Gastroesophageal sphincter (tissue), 4 donors: Measurements from ENCODE around the gene SRSF5. TPM values are rescaled to one million over a fixed set of nuclear protein-coding genes. Genes with fewer than 3 reads are reported as not detected.
"Not testable (repeated sequence)": the region's sequence is repeated elsewhere in the genome, so short reads cannot be mapped to it uniquely, and the experiment has no call there.

Source experiments
- ATAC-seq: fragments of 150-250 bp; one replicate; pipeline ENCODE4 v1.9.1; 2016; ENCODE audit warnings: mild to moderate bottlenecking, moderate library complexity
- H3K27ac ChIP-seq, 4 donors: fragments of 200-600 bp; sonication (generic) in 3 of 4; 1 replicate in 3 of 4; 2 replicates in 1 of 4; pipeline ENCODE4 v1.5.1; 2016 to 2019
- H3K27me3 ChIP-seq: fragments of 200-600 bp; sonication (generic); one replicate; pipeline ENCODE4 v1.5.1; 2019
- H3K36me3 ChIP-seq, 2 donors: fragments of 200-600 bp; sonication (generic); one replicate each; pipeline ENCODE4 v1.5.1; 2019; ENCODE audit warnings: control low read depth in 1 of 2
- H3K4me1 ChIP-seq, 3 donors: fragments of 200-600 bp; sonication (generic); 1 replicate in 2 of 3; 2 replicates in 1 of 3; pipeline ENCODE4 v1.5.1; 2016 to 2019; ENCODE audit warnings: control low read depth in 2 of 3
- H3K4me3 ChIP-seq, 2 donors: fragments of 200-600 bp; sonication (generic); one replicate each; pipeline ENCODE4 v1.5.1; 2019; ENCODE audit warnings: mild to moderate bottlenecking in 1 of 2, moderate library complexity in 1 of 2
- H3K9me3 ChIP-seq, 3 donors: fragments of 200-600 bp; sonication (generic); one replicate each; pipeline ENCODE4 v1.5.1; 2017 to 2019; ENCODE audit warnings: control low read depth in 2 of 3
- EP300 ChIP-seq: sonication (generic); formaldehyde crosslinking; IDR thresholded peaks from one replicate; pipeline ENCODE4 v1.6.1; 2017; ENCODE audit warnings: antibody characterized with exemption, mild to moderate bottlenecking
- POLR2A ChIP-seq, 2 donors: fragments of 450-650 bp; IDR thresholded peaks; one replicate each; pipeline ENCODE4 v1.6.1; 2017; ENCODE audit warnings: antibody characterized with exemption in 2 of 2, mild to moderate bottlenecking in 2 of 2, moderate library complexity in 1 of 2
- POLR2AphosphoS5 ChIP-seq: sonication (generic); formaldehyde crosslinking; IDR thresholded peaks from one replicate; pipeline ENCODE4 v1.6.1; 2017; ENCODE audit warnings: antibody characterized with exemption
- WGBS, 2 donors: methylation state at CpG; one replicate each; pipeline ENCODE4 v1.1.5; 2018; ENCODE audit warnings: low coverage in 1 of 2; 5-methylcytosine and 5-hydroxymethylcytosine counted together
- total RNA-seq, 4 donors: library from RNA; depleted of rRNA; stranded (reverse); fragments of >200 nt; gene quantifications; one replicate each; pipeline ENCODE4 v1.1.0, GENCODE V29; 2016
- TF ChIP-seq, protein P1 (sequence below), 4 experiments: fragments of 200-600 bp in 2 of 4; fragments of 450-650 bp in 2 of 4; sonication (generic) in 1 of 4; IDR thresholded peaks; one replicate each; pipeline ENCODE4 v1.5.1; 2017 to 2019; ENCODE audit warnings: antibody characterized with exemption in 4 of 4, mild to moderate bottlenecking in 2 of 4, moderate library complexity in 2 of 4

The SRSF5 gene
- total RNA-seq, result 100 to 1,000 TPM; 191 to 569 (median 275) TPM

DNA sequence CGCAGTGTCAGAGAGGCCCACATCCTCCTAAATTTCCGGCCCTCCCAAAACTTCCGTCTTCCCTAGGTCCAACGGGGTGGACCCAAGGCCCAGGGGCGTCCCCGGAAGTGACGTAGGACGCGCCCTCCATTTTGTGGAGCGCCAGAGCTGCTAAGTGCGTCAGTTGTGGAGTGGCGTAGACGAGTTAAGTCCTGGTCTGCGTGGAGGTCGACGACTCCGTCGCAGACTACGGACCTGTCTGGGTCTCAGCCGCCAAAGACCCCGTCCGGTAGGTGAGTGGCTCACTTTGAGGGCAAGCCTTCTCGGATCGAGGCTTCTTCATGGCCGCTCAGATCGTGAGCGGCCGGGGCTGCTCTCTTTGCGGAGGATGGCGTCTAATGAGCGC lies at the start of gene SRSF5:
Gene SRSF5, plus strand, starts transcription at position 159 of the 385 bp plus-strand sequence. CDS start 1,015 bp downstream, outside the sequence.
- WGBS, 2 donors, result no CpG with 5 or more reads among the region's 31 CpGs
- no peaks in the 10 kb centered on the region for H3K9me3 ChIP-seq
- peaks cover 15 to 52% (median 19%) of the 10 kb centered on the region in 3 donors for H3K4me1 ChIP-seq
- peak within 1 kb of the TSS; percentile 77 to 98 for H3K4me3 ChIP-seq
- no peaks in the 10 kb centered on the region for H3K27me3 ChIP-seq
- H3K36me3 ChIP-seq, result peaks cover 20 to 40% of the 10 kb centered on the region in 2 donors
- TF ChIP-seq POLR2AphosphoS5 (peak; percentile 100), POLR2A (IDR thresholded peaks at IDR 0.05) (peak; percentile 99), EP300 (no peak)
- TF ChIP-seq, protein P1, sequence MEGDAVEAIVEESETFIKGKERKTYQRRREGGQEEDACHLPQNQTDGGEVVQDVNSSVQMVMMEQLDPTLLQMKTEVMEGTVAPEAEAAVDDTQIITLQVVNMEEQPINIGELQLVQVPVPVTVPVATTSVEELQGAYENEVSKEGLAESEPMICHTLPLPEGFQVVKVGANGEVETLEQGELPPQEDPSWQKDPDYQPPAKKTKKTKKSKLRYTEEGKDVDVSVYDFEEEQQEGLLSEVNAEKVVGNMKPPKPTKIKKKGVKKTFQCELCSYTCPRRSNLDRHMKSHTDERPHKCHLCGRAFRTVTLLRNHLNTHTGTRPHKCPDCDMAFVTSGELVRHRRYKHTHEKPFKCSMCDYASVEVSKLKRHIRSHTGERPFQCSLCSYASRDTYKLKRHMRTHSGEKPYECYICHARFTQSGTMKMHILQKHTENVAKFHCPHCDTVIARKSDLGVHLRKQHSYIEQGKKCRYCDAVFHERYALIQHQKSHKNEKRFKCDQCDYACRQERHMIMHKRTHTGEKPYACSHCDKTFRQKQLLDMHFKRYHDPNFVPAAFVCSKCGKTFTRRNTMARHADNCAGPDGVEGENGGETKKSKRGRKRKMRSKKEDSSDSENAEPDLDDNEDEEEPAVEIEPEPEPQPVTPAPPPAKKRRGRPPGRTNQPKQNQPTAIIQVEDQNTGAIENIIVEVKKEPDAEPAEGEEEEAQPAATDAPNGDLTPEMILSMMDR (IDR thresholded peaks at IDR 0.05), result no peak
- H3K27ac ChIP-seq, result peak within 1 kb of the TSS; percentile 95 to 100 (median 99)
- peak; percentile 98 for ATAC-seq

DNA sequence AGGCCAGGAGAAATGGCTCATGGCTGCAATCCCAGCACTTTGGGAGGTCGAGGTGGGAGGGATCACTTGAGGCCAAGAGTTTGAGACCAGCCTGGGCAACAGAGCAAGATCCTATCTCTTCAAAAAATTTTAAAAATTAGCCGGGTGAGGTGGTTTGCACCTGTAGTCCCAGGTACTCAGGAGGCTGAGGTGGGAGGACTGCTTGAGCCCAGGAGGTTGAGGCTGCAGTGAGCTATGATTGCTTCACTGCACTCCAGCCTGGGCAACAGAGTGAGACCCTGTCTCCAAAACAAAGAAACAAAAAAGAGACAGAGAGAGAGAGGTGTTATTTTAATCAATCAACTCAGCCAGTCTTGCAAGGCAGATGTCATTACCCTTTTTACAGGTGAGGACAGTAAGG lies 48.3 kb upstream of the SRSF5 start:
- Histone ChIP-seq H3K27ac (peak overlapping the region in 2 of 4 donors; percentile 54 to 67), H3K4me1 (peaks cover 0 to 50% (median 13%) of the 10 kb centered on the region in 3 donors)
- not testable (repeated sequence) for ATAC-seq, H3K4me3 ChIP-seq, H3K36me3 ChIP-seq, H3K9me3 ChIP-seq, H3K27me3 ChIP-seq
- WGBS, 2 donors, result 93% methylated on average over 2 of the region's 2 CpGs; no CpG with 5 or more reads in 1 of the 2 donors

- Histone ChIP-seq H3K36me3 (no peaks in the 10 kb centered on the region), H3K4me1 (peaks cover 0 to 45% (median 13%) of the 10 kb centered on the region in 3 donors), H3K9me3 (no peaks in the 10 kb centered on the region), H3K27ac (peak overlapping the region in 3 of 4 donors; percentile 54 to 66 (median 62)), H3K4me3 (no peak overlapping the region), H3K27me3 (no peaks in the 10 kb centered on the region)
- TF ChIP-seq POLR2A (IDR thresholded peaks at IDR 0.05) (no peak), POLR2AphosphoS5 (peak; percentile 52)
- no CpG with 5 or more reads among the region's 7 CpGs for WGBS, 2 donors
- peak; percentile 77 for ATAC-seq
These were observed 47.4 kb upstream of the SRSF5 start for GRCh38 chr14:69719501-69719951.

GRCh38 chr14:69720912-69721311 lies 46.0 kb upstream of the SRSF5 start:
- H3K27ac ChIP-seq, result no peak overlapping the region

GRCh38 chr14:69726761-69727511 lies 40.0 kb upstream of the SRSF5 start:
- Histone ChIP-seq H3K36me3 (no peaks in the 10 kb centered on the region), H3K9me3 (no peaks in the 10 kb centered on the region), H3K4me1 (peaks cover 0 to 18% (median 3%) of the 10 kb centered on the region in 3 donors), H3K27ac (peak overlapping the region in 3 of 4 donors; percentile 48 to 75 (median 57)), H3K27me3 (no peaks in the 10 kb centered on the region), H3K4me3 (peak overlapping the region; percentile 28 to 51)
- TF ChIP-seq, protein P1 (IDR thresholded peaks at IDR 0.05), result peak in 3 of 4 experiments; percentile 95 to 98 (median 97)
- no peak for TF ChIP-seq EP300
- WGBS, 2 donors, result 19 to 33% methylated on average over 4 to 5 of the region's 51 CpGs
- ATAC-seq, result peak; percentile 90

More at GRCh38 chr14:69720912-69721311, 46.0 kb upstream of the SRSF5 start:
- H3K9me3 ChIP-seq, result no peaks in the 10 kb centered on the region
- H3K4me3 ChIP-seq, result no peak overlapping the region
- WGBS, 2 donors, result 83 to 94% methylated on average over 2 of the region's 4 CpGs
- no peak for TF ChIP-seq POLR2AphosphoS5
- TF ChIP-seq, protein P1 (IDR thresholded peaks at IDR 0.05), result no peak
- H3K4me1 ChIP-seq, result peaks cover 0 to 36% (median 9%) of the 10 kb centered on the region in 3 donors
- H3K27me3 ChIP-seq, result no peaks in the 10 kb centered on the region
- ATAC-seq, result no peak
- no peaks in the 10 kb centered on the region for H3K36me3 ChIP-seq

- TF ChIP-seq POLR2AphosphoS5 (no peak), EP300 (no peak), POLR2A (IDR thresholded peaks at IDR 0.05) (no peak)
- TF ChIP-seq, protein P1 (IDR thresholded peaks at IDR 0.05), result no peak
- peak overlapping the region in 2 of 4 donors; percentile 20 to 75 for H3K27ac ChIP-seq
- H3K9me3 ChIP-seq, result no peaks in the 10 kb centered on the region
- no peaks in the 10 kb centered on the region for H3K36me3 ChIP-seq
- ATAC-seq, result no peak
- peaks cover 2% of the 10 kb centered on the region for H3K27me3 ChIP-seq
- no peak overlapping the region for H3K4me3 ChIP-seq
- peaks cover 0 to 18% (median 3%) of the 10 kb centered on the region in 3 donors for H3K4me1 ChIP-seq
- 68% methylated on average over 3 of the region's 4 CpGs; no CpG with 5 or more reads in 1 of the 2 donors for WGBS, 2 donors
These were observed 39.1 kb upstream of the SRSF5 start for GRCh38 chr14:69727860-69728259.

DNA sequence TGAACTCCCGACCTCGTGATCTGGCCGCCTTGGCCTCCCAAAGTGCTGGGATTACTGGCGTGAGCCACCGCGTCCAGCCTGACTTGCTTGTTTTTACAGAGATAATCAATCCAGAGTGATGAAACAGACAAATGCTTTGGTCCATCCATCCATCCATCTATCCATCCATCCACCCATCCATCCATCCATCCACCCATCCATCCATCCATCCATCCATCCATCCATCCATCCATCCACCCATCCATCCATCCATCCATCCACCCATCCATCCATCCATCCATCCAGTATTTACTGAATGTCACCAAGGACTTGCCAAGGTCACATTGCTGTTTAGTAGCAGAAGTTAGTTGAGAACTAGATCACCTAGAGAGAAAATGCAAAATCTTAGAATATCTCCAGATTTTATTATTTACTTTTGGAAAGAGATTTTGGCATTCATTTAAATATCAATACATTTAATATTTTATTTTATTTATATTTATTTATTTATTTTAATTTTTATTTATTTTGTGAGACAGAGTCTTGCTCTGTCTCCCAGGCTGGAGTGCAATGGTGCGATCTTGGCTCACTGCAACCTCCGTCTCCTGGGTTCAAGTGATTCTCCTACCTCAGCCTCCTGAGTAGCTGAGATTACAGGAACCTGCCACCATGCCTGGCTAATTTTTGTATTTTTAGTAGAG lies 34.9 kb upstream of the SRSF5 start:
- H3K27ac ChIP-seq, H3K4me1 ChIP-seq, H3K4me3 ChIP-seq, H3K36me3 ChIP-seq, H3K9me3 ChIP-seq, ATAC-seq: not testable (repeated sequence)
- WGBS, 2 donors, result 89 to 90% methylated on average over 2 to 8 of the region's 8 CpGs
- H3K27me3 ChIP-seq, result peaks cover 16% of the 10 kb centered on the region

DNA sequence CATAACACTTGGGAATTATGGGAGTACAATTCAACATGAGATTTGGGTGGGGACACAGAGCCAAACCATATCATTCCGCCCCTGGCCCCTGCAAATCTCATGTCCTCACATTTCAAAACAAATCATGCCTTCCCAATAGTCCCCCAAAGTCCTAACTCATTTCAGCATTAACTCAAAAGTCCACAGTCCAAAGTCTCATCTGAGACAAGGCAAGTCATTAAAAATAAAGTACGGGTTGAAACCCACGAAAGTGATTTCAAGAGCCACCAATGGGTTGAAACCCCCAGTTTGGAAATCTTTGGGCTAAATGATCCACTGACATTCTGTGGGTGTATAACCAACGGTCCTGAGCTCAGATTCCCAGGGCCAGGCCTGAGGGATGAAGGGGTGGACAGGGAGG lies 30.5 kb upstream of the SRSF5 start:
- H3K27me3 ChIP-seq, result peaks cover 16% of the 10 kb centered on the region
- H3K4me1 ChIP-seq, H3K36me3 ChIP-seq, ATAC-seq, H3K9me3 ChIP-seq, H3K4me3 ChIP-seq, H3K27ac ChIP-seq: not testable (repeated sequence)
- WGBS, 2 donors, result 72 to 79% methylated on average over 3 of the region's 4 CpGs
